CD4-positive, alpha-beta memory T cell (primary cell): ENCODE results near the gene MUSTN1. TPM values are rescaled to one million over a fixed set of nuclear protein-coding genes. Genes with fewer than 3 reads are reported as not detected.

Source experiments
- CTCF ChIA-PET: fragments of 350-600 bp; sonication (Branson Sonifier 250); formaldehyde crosslinking; loops from one replicate; lab custom pipeline; 2021; ENCODE audit warnings: inconsistent platforms; ENCODE audit not compliant: partially characterized antibody; lab: Charles Lee
- POLR2A ChIA-PET: fragments of 350-600 bp; sonication (Branson Sonifier 250); formaldehyde crosslinking; loops from one replicate; lab custom pipeline; 2021; ENCODE audit not compliant: partially characterized antibody; lab: Charles Lee
- DNase-seq, 5 donors: peaks; one replicate each; pipeline versions ENCODE4 v3.0.0 to v3.0.0-alpha.2; 2020 to 2022; ENCODE audit warnings: mixed read lengths in 1 of 5
- H3K27ac ChIP-seq: one replicate; pipeline ENCODE4 v1.7.0; 2013; ENCODE audit warnings: low read depth, low read length
- H3K27me3 ChIP-seq: 2 replicates; pipeline ENCODE4 v1.7.0; 2013; ENCODE audit warnings: mild to moderate bottlenecking, low read length, moderate library complexity; ENCODE audit not compliant: insufficient read depth
- H3K36me3 ChIP-seq: 2 replicates; pipeline ENCODE4 v1.7.0; 2013; ENCODE audit warnings: mild to moderate bottlenecking, low read length, moderate library complexity; ENCODE audit not compliant: insufficient read depth
- H3K4me1 ChIP-seq: 2 replicates; pipeline ENCODE4 v1.7.0; 2013; ENCODE audit warnings: mild to moderate bottlenecking, low read length, moderate library complexity; ENCODE audit not compliant: insufficient read depth
- H3K4me3 ChIP-seq, 2 donors: one replicate each; pipeline ENCODE4 v1.7.0; 2013; ENCODE audit warnings: low read length in 2 of 2, mild to moderate bottlenecking in 1 of 2
- H3K9me3 ChIP-seq, 2 donors: one replicate each; pipeline ENCODE4 v1.7.0; 2013; ENCODE audit warnings: low read length in 2 of 2, control low read depth in 1 of 2; ENCODE audit not compliant: control insufficient read depth in 1 of 2
- H3K27ac Mint-ChIP-seq, 7 donors: one replicate each; pipeline ENCODE4 v1.8.0; 2020 to 2021; ENCODE audit warnings: mixed read lengths in 7 of 7, mild to moderate bottlenecking in 6 of 7, inconsistent platforms in 3 of 7, moderate library complexity in 3 of 7
- H3K27me3 Mint-ChIP-seq, 2 donors: one replicate each; pipeline ENCODE4 v1.8.0; 2020 to 2021; ENCODE audit warnings: mixed read lengths in 2 of 2
- H3K36me3 Mint-ChIP-seq, 2 donors: one replicate each; pipeline ENCODE4 v1.8.0; 2020 to 2021; ENCODE audit warnings: mixed read lengths in 2 of 2, inconsistent platforms in 1 of 2, mild to moderate bottlenecking in 1 of 2
- H3K4me1 Mint-ChIP-seq, 4 donors: one replicate each; pipeline ENCODE4 v1.8.0; 2020 to 2021; ENCODE audit warnings: mixed read lengths in 4 of 4, mild to moderate bottlenecking in 1 of 4
- H3K4me3 Mint-ChIP-seq, 8 donors: one replicate each; pipeline ENCODE4 v1.8.0; 2020 to 2021; ENCODE audit warnings: mixed read lengths in 8 of 8, mild to moderate bottlenecking in 7 of 8, moderate library complexity in 6 of 8, inconsistent platforms in 3 of 8
- H3K9me3 Mint-ChIP-seq, 8 donors: one replicate each; pipeline ENCODE4 v1.8.0; 2020 to 2021; ENCODE audit warnings: mixed read lengths in 8 of 8, mild to moderate bottlenecking in 5 of 8, inconsistent platforms in 3 of 8, moderate library complexity in 1 of 8
- intact Hi-C: fragments of 100-400 bp; cut with micrococcal nuclease; formaldehyde crosslinking; loops from one replicate; pipeline ENCODE4 v1.15.1; 2023
- polyA plus RNA-seq, 2 donors: library from polyadenylated mRNA; unstranded; fragments of 300-500 nt; fragmentation: Illumina TruSeq; gene quantifications; one replicate each; pipeline ENCODE4 v1.2.3, GENCODE V29; 2021
- total RNA-seq, 2 experiments: library from RNA; stranded (reverse); gene quantifications; one replicate each; pipeline ENCODE4 v1.2.3, GENCODE V29; 2021

Gene MUSTN1
- total and polyA plus RNA-seq, 4 experiments from 2014 or later, result 1.6 to 3.3 TPM; not detected in 2

DNA sequence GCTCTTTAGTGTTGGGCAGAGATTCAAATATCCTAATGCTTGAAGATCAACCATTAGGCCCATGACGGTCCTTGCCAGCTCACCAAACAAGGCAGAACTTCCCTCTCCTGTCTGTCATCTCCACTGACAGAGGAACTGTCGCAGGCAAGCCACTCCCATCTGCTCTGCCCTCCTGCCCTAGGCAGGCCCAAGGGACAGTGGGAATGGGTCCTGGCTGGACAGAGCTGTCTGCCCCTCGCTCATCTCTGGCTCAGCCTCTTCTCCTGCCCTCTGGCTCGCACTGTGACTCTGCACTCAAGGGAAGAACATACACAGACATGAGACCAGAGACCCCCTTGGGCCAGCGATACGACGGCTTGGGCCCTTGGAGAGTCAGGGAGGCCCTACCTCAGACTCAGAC lies 7.6 kb upstream of the MUSTN1 start:
- Mint-ChIP-seq H3K4me3 (no peak overlapping the region), H3K4me1 (peaks cover 21 to 32% (median 23%) of the 10 kb centered on the region in 4 donors), H3K36me3 (peaks cover 39 to 45% of the 10 kb centered on the region in 2 donors), H3K9me3 (no peaks in the 10 kb centered on the region), H3K27ac (no peak overlapping the region), H3K27me3 (no peaks in the 10 kb centered on the region)
- no peak overlapping the region for H3K27ac ChIP-seq
- no peaks in the 10 kb centered on the region for H3K9me3 ChIP-seq
- H3K4me1 ChIP-seq, result peaks cover 22% of the 10 kb centered on the region
- intact Hi-C loops, result no loop called here
- no peak overlapping the region for H3K4me3 ChIP-seq
- ChIA-PET CTCF (no interaction called here), POLR2A (no interaction called here)
- peaks cover 32% of the 10 kb centered on the region for H3K36me3 ChIP-seq
- no peaks in the 10 kb centered on the region for H3K27me3 ChIP-seq
- DNase-seq, result no peak

DNA sequence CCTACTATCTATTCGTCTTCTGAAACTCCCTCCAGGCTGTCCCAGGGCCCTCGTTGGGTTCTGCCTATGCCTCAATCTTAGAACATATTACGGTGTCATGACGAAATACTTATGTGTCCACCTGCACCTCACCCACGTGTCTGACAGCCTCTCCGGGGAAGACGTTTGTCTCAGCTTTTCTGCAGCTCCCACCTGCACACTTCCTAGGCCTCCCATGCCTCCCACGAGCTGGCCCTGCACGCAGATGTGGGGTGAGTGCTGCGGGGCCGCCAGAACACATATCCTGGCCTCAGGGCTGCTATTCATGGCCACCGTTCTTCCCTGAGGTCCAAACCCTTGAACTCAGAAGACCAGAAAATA lies 7.1 kb upstream of the MUSTN1 start:
- no peak for DNase-seq
- Histone ChIP-seq H3K9me3 (no peaks in the 10 kb centered on the region), H3K27me3 (no peaks in the 10 kb centered on the region), H3K36me3 (peaks cover 33% of the 10 kb centered on the region), H3K27ac (no peak overlapping the region), H3K4me1 (peaks cover 23% of the 10 kb centered on the region), H3K4me3 (no peak overlapping the region)
- Mint-ChIP-seq H3K4me3 (no peak overlapping the region), H3K27ac (peak overlapping the region in 1 of 7 donors; percentile 66), H3K9me3 (no peaks in the 10 kb centered on the region), H3K27me3 (no peaks in the 10 kb centered on the region), H3K36me3 (peaks cover 35 to 43% of the 10 kb centered on the region in 2 donors), H3K4me1 (peaks cover 21 to 34% (median 25%) of the 10 kb centered on the region in 4 donors)
- CTCF ChIA-PET, result no interaction called here
- intact Hi-C loops, result no loop called here
- POLR2A ChIA-PET, result no interaction called here

DNA sequence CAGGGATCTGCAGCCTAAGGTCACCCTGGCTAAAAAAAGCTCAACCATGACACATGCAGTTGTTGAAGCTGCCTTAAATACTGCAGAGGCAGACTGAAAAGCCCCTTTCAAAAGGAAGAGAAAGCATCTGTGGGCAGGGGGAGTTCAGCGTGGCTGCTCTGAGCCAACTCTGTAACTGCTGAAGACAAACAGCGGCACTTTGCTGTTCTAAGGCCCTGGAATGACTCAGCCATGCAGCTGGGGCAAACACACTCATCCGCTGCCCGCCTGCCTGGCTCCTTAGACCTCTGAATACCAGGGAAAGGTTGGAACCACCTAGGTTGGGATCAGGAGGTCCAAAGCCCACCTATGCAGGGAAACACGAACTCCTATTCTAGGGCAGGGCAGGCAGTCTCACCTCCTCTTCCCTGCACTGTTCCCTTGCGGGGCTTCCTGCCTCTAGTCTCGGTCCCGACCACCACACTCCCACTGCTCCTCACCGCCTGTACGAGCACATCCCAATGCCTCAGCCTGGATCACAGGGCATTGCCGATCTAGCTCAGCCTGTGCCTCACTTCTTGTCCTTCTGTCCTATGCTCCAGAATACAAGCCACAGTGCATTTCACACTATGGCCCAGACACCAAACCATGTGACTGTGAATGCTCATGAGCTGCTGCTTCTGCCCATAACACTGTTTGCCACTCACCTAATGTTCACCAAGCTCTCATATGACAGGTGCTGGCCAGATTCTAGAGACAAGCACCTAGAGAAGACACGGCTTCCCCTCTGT lies 6.6 kb upstream of the MUSTN1 start:
- no peaks in the 10 kb centered on the region for H3K27me3 ChIP-seq
- Mint-ChIP-seq H3K36me3 (peaks cover 35 to 44% of the 10 kb centered on the region in 2 donors), H3K27me3 (no peaks in the 10 kb centered on the region), H3K27ac (peak overlapping the region in 5 of 7 donors; percentile 52 to 85 (median 66)), H3K4me1 (peaks cover 21 to 34% (median 25%) of the 10 kb centered on the region in 4 donors), H3K4me3 (no peak overlapping the region), H3K9me3 (no peaks in the 10 kb centered on the region)
- no peak overlapping the region for H3K4me3 ChIP-seq
- intact Hi-C loops, result no loop called here
- no peaks in the 10 kb centered on the region for H3K9me3 ChIP-seq
- H3K36me3 ChIP-seq, result peaks cover 33% of the 10 kb centered on the region
- POLR2A ChIA-PET, result no interaction called here
- CTCF ChIA-PET, result no interaction called here
- no peak for DNase-seq
- H3K27ac ChIP-seq, result no peak overlapping the region
- peaks cover 23% of the 10 kb centered on the region for H3K4me1 ChIP-seq

DNA sequence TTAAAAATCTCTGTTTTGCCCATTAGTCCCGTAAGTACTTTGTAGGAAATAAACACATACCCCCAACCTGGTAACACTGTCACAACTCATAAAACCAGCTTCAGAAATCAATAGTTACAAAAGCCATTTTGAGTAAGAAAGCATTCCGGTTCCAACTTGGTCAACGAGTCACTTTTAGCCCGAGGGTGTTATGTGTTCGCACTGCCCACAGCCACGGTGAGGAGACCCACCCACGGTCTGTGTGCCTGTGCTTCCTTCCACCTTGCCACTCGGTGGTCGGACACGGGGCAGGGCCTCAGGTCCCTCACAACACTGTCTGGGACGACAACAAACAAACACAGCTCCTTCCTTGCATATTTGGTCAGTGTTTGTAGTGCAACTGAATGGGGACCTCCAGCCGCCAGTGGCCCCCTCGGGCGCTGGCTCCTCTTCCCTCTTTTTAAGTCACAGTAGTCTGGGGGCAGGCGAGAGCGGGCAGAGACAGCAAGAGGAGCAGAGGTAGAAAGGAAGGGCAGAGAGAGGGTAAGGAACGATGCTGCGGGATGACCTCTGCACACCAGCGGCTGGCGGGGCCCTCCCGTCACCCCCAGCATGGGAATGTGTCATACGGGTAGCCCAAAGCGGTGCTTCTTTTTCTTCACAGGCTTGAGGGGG lies 5.2 kb upstream of the MUSTN1 start:
- no peaks in the 10 kb centered on the region for H3K27me3 Mint-ChIP-seq
- Histone ChIP-seq H3K27ac (no peak overlapping the region), H3K4me3 (no peak overlapping the region), H3K27me3 (no peaks in the 10 kb centered on the region), H3K36me3 (peaks cover 33% of the 10 kb centered on the region), H3K9me3 (no peaks in the 10 kb centered on the region), H3K4me1 (peaks cover 23% of the 10 kb centered on the region)
- peaks cover 21 to 34% (median 25%) of the 10 kb centered on the region in 4 donors for H3K4me1 Mint-ChIP-seq
- no peak for DNase-seq
- ChIA-PET CTCF (interaction anchor here (1.6 kb wide), 1 partner anchor 54 kb away, joined by 4 read pairs; no protein-coding TSS in a partner anchor), POLR2A (no interaction called here)
- H3K27ac Mint-ChIP-seq, result peak overlapping the region in 3 of 7 donors; percentile 1 to 64 (median 27)
- H3K4me3 Mint-ChIP-seq, result no peak overlapping the region
- H3K9me3 Mint-ChIP-seq, result no peaks in the 10 kb centered on the region
- peaks cover 35 to 46% of the 10 kb centered on the region in 2 donors for H3K36me3 Mint-ChIP-seq
- intact Hi-C loops, result no loop called here

DNA sequence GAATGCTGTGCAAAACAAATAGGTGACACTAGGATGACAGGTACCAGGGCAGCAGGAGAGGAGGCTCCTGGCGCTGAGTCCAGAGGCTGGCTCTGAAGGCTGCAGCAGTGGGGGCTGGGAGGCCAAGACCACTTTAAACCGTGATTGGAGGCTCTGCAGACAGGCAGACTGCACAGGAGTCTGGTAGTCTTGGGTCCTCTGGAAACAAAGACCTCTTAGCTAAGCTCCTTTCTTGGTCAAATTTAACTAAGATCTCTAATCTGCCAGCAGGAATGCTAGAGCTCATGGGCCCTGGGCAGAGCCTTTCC lies 4.4 kb upstream of the MUSTN1 start:
- peaks cover 35 to 41% of the 10 kb centered on the region in 2 donors for H3K36me3 Mint-ChIP-seq
- no peaks in the 10 kb centered on the region for H3K27me3 Mint-ChIP-seq
- Histone ChIP-seq H3K4me3 (no peak overlapping the region), H3K36me3 (peaks cover 31% of the 10 kb centered on the region), H3K9me3 (no peaks in the 10 kb centered on the region), H3K27me3 (no peaks in the 10 kb centered on the region), H3K4me1 (peaks cover 23% of the 10 kb centered on the region), H3K27ac (no peak overlapping the region)
- H3K9me3 Mint-ChIP-seq, result no peaks in the 10 kb centered on the region
- ChIA-PET POLR2A (no interaction called here), CTCF (interaction anchor here (1.6 kb wide), 1 partner anchor 54 kb away, joined by 4 read pairs; no protein-coding TSS in a partner anchor)
- peaks cover 21 to 34% (median 25%) of the 10 kb centered on the region in 4 donors for H3K4me1 Mint-ChIP-seq
- peak overlapping the region in 2 of 7 donors; percentile 57 to 64 for H3K27ac Mint-ChIP-seq
- intact Hi-C loops, result no loop called here
- H3K4me3 Mint-ChIP-seq, result peak overlapping the region in 1 of 8 donors; percentile 41
- no peak for DNase-seq

DNA sequence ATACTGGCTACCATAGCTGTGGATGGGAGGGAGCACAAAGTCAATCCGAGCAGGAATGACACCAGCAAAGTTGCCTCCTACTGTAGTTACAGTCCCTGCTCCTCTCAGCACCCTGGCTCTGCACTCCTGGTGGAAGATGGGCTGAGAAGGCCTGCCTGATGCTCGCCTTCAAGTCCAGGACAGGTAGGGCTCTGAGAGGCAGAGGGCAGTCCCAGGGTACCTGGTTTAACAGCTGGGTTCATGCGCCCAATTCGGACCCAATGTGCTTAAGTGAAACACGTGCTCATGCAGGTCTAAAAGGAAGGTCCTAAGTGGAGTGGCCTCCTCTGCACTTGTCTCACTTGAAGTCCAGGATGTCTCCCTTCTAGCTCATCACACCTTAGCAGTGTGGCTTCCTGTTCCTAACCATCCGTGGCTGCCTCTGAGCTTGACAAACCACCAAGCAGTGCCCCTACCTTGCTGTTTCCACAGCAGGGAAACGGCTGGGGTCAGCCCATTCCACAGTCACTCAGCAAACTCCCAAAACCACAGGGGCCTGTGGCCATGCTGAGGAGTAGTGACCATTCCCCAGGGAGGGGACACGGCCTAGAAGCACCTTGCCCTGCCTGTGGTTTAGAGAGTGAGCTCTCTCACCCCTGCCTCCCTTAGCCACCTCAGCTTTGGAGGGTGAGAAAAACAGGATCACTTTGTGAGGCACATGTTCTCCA lies 3.9 kb upstream of the MUSTN1 start:
- peak overlapping the region in 3 of 8 donors; percentile 30 to 59 (median 41) for H3K4me3 Mint-ChIP-seq
- Histone ChIP-seq H3K36me3 (peaks cover 26% of the 10 kb centered on the region), H3K27ac (no peak overlapping the region), H3K4me3 (no peak overlapping the region), H3K27me3 (no peaks in the 10 kb centered on the region), H3K4me1 (peaks cover 23% of the 10 kb centered on the region), H3K9me3 (no peaks in the 10 kb centered on the region)
- intact Hi-C loops, result no loop called here
- H3K27me3 Mint-ChIP-seq, result no peaks in the 10 kb centered on the region
- H3K9me3 Mint-ChIP-seq, result no peaks in the 10 kb centered on the region
- CTCF ChIA-PET, result interaction anchor here (0.6 to 1.6 kb wide), 5 partner anchors 10 to 81 kb away, joined by 3 to 5 read pairs (median 3); no protein-coding TSS in a partner anchor
- peaks cover 21 to 34% (median 25%) of the 10 kb centered on the region in 4 donors for H3K4me1 Mint-ChIP-seq
- DNase-seq, result peak in 2 of 5 donors; percentile 6 to 33
- peak overlapping the region in 4 of 7 donors; percentile 8 to 59 (median 38) for H3K27ac Mint-ChIP-seq
- POLR2A ChIA-PET, result no interaction called here
- H3K36me3 Mint-ChIP-seq, result peaks cover 34 to 40% of the 10 kb centered on the region in 2 donors

DNA sequence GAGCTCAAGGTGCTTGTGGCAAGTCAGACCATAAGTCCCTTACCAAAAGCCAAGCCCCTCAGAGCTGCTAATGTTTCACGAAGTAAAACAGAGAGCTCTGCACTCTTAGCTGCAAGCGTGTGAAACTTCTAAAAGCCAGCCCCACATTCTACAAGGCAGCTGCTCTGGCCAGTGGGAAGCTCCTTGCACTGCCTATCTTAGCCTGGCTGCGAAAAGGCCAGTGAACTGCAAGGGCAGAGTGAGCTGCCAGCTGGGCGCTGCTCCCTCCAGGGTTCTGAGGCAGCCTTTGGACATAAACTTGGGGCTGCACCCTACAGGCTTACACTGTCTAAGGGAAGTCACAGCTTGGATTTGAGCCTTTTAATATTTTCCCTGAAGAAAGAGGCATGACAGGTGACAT lies 2.2 kb upstream of the MUSTN1 start:
- Histone ChIP-seq H3K4me1 (peaks cover 23% of the 10 kb centered on the region), H3K27ac (no peak overlapping the region), H3K36me3 (peaks cover 14% of the 10 kb centered on the region), H3K4me3 (no peak overlapping the region), H3K9me3 (no peaks in the 10 kb centered on the region), H3K27me3 (no peaks in the 10 kb centered on the region)
- intact Hi-C loops, result no loop called here
- CTCF ChIA-PET, result interaction anchor here (0.6 to 0.8 kb wide), 2 partner anchors 13 to 658 kb away, joined by 3 read pairs; no protein-coding TSS in a partner anchor
- no peaks in the 10 kb centered on the region for H3K9me3 Mint-ChIP-seq
- POLR2A ChIA-PET, result no interaction called here
- H3K27me3 Mint-ChIP-seq, result no peaks in the 10 kb centered on the region
- H3K4me3 Mint-ChIP-seq, result no peak overlapping the region
- peaks cover 25 to 33% of the 10 kb centered on the region in 2 donors for H3K36me3 Mint-ChIP-seq
- H3K4me1 Mint-ChIP-seq, result peaks cover 21 to 34% (median 25%) of the 10 kb centered on the region in 4 donors
- no peak for DNase-seq
- peak overlapping the region in 1 of 7 donors; percentile 49 for H3K27ac Mint-ChIP-seq
